K562 (cell line): Measurements from ENCODE around the gene PCID2. TPM values are rescaled to one million over a fixed set of nuclear protein-coding genes. Genes with fewer than 3 reads are reported as not detected.
A peak's percentile ranks its signal among the peaks of the same experiment; 100 is the strongest.

Experiments
- BDP1 ChIP-seq: IDR thresholded peaks from 3 replicates; pipeline ENCODE4 v1.6.1; 2011; ENCODE audit not compliant: insufficient read length, insufficient read depth
- BRD4 ChIP-seq: fragments of 200-600 bp; sonication (generic); IDR thresholded peaks from 2 replicates; pipeline ENCODE4 v1.6.1; 2017; ENCODE audit warnings: inconsistent platforms
- CAMTA2 ChIP-seq: fragments of 250-450 bp; sonication (Bioruptor Pico); conservative IDR thresholded peaks from 2 replicates; pipeline ENCODE4 v1.5.1; 2022
- DMBX1 ChIP-seq: fragments of 250-450 bp; sonication (Bioruptor Pico); IDR thresholded peaks from 2 replicates; pipeline ENCODE4 v1.8.0; 2022; ENCODE audit warnings: inconsistent platforms, mild to moderate bottlenecking, moderate library complexity, borderline replicate concordance
- E2F6 ChIP-seq, 2 experiments: IDR thresholded peaks; 2 replicates each; pipeline ENCODE4 v1.6.1; 2011; ENCODE audit warnings: borderline replicate concordance in 1 of 2, control low read depth in 1 of 2, low read depth in 1 of 2, low read length in 1 of 2, mild to moderate bottlenecking in 1 of 2, mixed read lengths in 1 of 2, moderate library complexity in 1 of 2; ENCODE audit not compliant: insufficient read depth in 1 of 2, insufficient read length in 1 of 2, poor library complexity in 1 of 2, severe bottlenecking in 1 of 2; ENCODE audit errors: extremely low read depth in 1 of 2
- ETV1 ChIP-seq: fragments of 450-650 bp; conservative IDR thresholded peaks from 2 replicates; pipeline ENCODE4 v1.6.1; 2016; ENCODE audit warnings: missing genetic modification characterization, control low read depth, low read depth, missing compliant biosample characterization
- KLF1 ChIP-seq: fragments of 450-650 bp; IDR thresholded peaks from 2 replicates; pipeline ENCODE4 v1.6.1; 2016; ENCODE audit warnings: missing genetic modification characterization, missing compliant biosample characterization
- NRF1 ChIP-seq, 2 experiments: fragments of 450-650 bp; IDR thresholded peaks in 1 of 2; conservative IDR thresholded peaks in 1 of 2; 2 replicates each; pipeline ENCODE4 v1.6.1; 2014; ENCODE audit warnings: mild to moderate bottlenecking in 2 of 2
- RBFOX2 ChIP-seq: fragments of 200-400 bp; formaldehyde crosslinking; IDR thresholded peaks from 2 replicates; pipeline ENCODE4 v1.6.1; 2017; ENCODE audit warnings: low read depth, mild to moderate bottlenecking, low read length, moderate library complexity
- RERE ChIP-seq: sonication (generic); formaldehyde crosslinking; IDR thresholded peaks from 2 replicates; pipeline ENCODE4 v1.8.0; 2023; ENCODE audit warnings: missing genetic modification reagents, mild to moderate bottlenecking, borderline replicate concordance
- SMAD4 ChIP-seq: fragments of 250-450 bp; sonication (Bioruptor Pico); conservative IDR thresholded peaks from 2 replicates; pipeline ENCODE4 v1.8.0; 2021; ENCODE audit warnings: inconsistent platforms, mild to moderate bottlenecking, moderate library complexity
- TAF1 ChIP-seq: IDR thresholded peaks from 2 replicates; pipeline ENCODE4 v1.6.1; 2011; ENCODE audit warnings: mild to moderate bottlenecking, low read length, moderate library complexity; ENCODE audit not compliant: insufficient read depth, control insufficient read depth, severe bottlenecking; ENCODE audit errors: extremely low read depth
- polyA plus RNA-seq, 8 experiments: library from polyadenylated mRNA; depleted of rRNA in 4 of 8; stranded (reverse) in 5 of 8; unstranded in 3 of 8; fragments of >200 nt; fragmentation: Nextera tagmentation in 2 of 8; fragmentation: Illumina TruSeq in 1 of 8; extraction: Ambion mirVana in 2 of 8; extraction: Trizol in 1 of 8; gene quantifications; 2 replicates each; pipeline versions ENCODE4 v1.2.1 to v1.2.3, GENCODE V29; 2011 to 2014; ENCODE audit warnings: inconsistent platforms in 1 of 8, missing spikeins in 1 of 8
- total RNA-seq, 7 experiments: library from RNA; depleted of rRNA in 6 of 7; stranded (reverse); fragments of >200 nt in 6 of 7; fragmentation: Illumina TruSeq in 2 of 7; extraction: Trizol in 2 of 7; gene quantifications; 2 replicates each; pipeline versions ENCODE4 v1.2.1 to v1.2.3, GENCODE V29; 2011 to 2021; ENCODE audit warnings: low replicate concordance in 1 of 7
- TF ChIP-seq, protein P1 (sequence below): sonication (generic); formaldehyde crosslinking; IDR thresholded peaks from 2 replicates; pipeline ENCODE4 v1.8.1; 2023; ENCODE audit warnings: missing genetic modification reagents, mild to moderate bottlenecking, borderline replicate concordance

PCID2 gene
- total and polyA plus RNA-seq, 9 of the 15 experiments (the other 6 are each of a cell fraction or from before 2014, with no cell fraction given), result 39.6 to 117 (median 59.6) TPM

DNA sequence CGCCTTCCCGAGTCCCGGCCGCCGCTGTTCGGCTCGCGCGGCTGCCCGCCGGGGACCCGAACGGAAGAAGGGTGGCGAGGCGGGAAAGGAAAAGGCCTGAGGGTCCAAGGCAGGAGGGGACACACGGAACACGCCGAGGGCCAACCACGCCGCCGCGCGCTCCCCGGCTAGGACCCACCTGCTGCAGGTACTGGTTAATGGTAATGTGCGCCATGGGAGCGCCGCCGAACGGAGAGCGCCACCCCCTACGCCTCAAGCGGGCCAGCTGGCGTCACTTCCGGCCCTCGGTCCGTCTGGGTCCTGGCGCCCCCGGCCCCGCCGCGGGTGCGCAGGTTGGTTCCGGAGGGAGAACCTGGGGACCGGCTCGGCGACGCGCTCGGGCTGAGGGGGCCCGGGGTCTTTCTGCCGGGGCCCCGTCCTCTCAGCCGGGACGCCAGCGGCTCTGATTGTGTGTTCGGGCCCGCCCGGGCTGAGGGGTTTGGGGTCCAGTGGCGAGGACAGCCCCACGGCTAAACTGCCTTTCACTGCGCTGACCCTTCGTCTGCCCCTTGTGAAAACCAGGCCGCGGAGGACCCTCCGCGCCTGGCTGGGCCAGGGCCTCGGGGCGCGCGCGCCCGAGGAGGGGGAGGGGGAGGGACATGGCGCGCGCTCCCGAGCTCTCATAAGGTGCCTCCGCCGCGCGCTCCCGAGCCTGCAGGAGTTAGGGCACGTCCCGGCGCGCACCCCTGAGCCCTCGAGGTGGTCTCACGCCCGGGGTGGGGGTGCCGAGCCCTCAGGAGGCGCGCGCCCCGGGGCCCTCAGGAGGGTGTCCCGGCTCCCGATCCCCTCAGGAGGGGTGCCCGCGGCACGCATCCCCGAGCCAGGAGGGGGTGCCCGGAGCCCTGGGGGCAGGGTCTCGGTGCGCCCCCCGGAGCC, at the start of gene PCID2 (continued):
- TF ChIP-seq, protein P1, sequence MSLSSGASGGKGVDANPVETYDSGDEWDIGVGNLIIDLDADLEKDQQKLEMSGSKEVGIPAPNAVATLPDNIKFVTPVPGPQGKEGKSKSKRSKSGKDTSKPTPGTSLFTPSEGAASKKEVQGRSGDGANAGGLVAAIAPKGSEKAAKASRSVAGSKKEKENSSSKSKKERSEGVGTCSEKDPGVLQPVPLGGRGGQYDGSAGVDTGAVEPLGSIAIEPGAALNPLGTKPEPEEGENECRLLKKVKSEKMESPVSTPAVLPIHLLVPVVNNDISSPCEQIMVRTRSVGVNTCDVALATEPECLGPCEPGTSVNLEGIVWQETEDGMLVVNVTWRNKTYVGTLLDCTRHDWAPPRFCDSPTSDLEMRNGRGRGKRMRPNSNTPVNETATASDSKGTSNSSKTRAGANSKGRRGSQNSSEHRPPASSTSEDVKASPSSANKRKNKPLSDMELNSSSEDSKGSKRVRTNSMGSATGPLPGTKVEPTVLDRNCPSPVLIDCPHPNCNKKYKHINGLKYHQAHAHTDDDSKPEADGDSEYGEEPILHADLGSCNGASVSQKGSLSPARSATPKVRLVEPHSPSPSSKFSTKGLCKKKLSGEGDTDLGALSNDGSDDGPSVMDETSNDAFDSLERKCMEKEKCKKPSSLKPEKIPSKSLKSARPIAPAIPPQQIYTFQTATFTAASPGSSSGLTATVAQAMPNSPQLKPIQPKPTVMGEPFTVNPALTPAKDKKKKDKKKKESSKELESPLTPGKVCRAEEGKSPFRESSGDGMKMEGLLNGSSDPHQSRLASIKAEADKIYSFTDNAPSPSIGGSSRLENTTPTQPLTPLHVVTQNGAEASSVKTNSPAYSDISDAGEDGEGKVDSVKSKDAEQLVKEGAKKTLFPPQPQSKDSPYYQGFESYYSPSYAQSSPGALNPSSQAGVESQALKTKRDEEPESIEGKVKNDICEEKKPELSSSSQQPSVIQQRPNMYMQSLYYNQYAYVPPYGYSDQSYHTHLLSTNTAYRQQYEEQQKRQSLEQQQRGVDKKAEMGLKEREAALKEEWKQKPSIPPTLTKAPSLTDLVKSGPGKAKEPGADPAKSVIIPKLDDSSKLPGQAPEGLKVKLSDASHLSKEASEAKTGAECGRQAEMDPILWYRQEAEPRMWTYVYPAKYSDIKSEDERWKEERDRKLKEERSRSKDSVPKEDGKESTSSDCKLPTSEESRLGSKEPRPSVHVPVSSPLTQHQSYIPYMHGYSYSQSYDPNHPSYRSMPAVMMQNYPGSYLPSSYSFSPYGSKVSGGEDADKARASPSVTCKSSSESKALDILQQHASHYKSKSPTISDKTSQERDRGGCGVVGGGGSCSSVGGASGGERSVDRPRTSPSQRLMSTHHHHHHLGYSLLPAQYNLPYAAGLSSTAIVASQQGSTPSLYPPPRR (CRISPR knock-in tag), result no peak
- peak; percentile 97 for TF ChIP-seq RBFOX2
- peak; percentile 51 to 58; a peak in 3 of 4 replicates for TF ChIP-seq NRF1 (conservative IDR thresholded peaks at IDR 0.05 in 1 of 2, IDR thresholded peaks at IDR 0.05 in 1 of 2)
- TF ChIP-seq DMBX1 (CRISPR knock-in tag), result 0 out of 2 replicates have a peak, but pooled peaks have one; percentile 16
- TF ChIP-seq SMAD4 (CRISPR knock-in tag), result peak; percentile 75; the same call in 1 of the 2 replicates
- TF ChIP-seq KLF1 (tag), result 0 out of 2 replicates have a peak, but pooled peaks have one; percentile 29
- no peak for TF ChIP-seq RERE (CRISPR knock-in tag)
- TF ChIP-seq BRD4, result 0 out of 2 replicates have a peak, but pooled peaks have one; percentile 71
- peak in 1 of 2 experiments; percentile 57 for TF ChIP-seq E2F6 (IDR thresholded peaks at IDR 0.05; ENCODE audit: borderline replicate concordance in 1 of 2, extremely low read depth in 1 of 2, insufficient read depth in 1 of 2, insufficient read length in 1 of 2, low read depth in 1 of 2, low read length in 1 of 2, poor library complexity in 1 of 2, severe bottlenecking in 1 of 2)
- TF ChIP-seq ETV1 (tag), result peak; percentile 54; the same call in 1 of the 2 replicates
- peak; percentile 93 for TF ChIP-seq TAF1
- no peak for TF ChIP-seq BDP1
- TF ChIP-seq CAMTA2 (CRISPR knock-in tag), result no peak
